Activated CD4-positive, alpha-beta T cell treated with anti-CD3 and anti-CD28 coated beads, Interleukin-2, amount 50 U/mL, for 48 hours (primary cell): ENCODE data around the gene RNU1-4.
"Not testable (repeated sequence)": the region's sequence is repeated elsewhere in the genome, so short reads cannot be mapped to it uniquely, and the experiment has no call there.

Source experiments
- DNase-seq, 2 experiments: peaks; one replicate each; pipeline ENCODE4 v3.0.0-alpha.2; 2020

Gene RNU1-4

GRCh38 chr1:16740047-16740964 is at the start of gene RNU1-4:
Gene RNU1-4 (plus strand): TSS chr1:16740516.
- not testable (repeated sequence) for DNase-seq

- DNase-seq = not testable (repeated sequence)
These were observed 49.2 kb upstream of the RNU1-4 start for GRCh38 chr1:16690971-16691682.

- DNase-seq = not testable (repeated sequence)
These were observed 48.0 kb upstream of the RNU1-4 start for GRCh38 chr1:16692283-16692682.

GRCh38 chr1:16692717-16693448 is 47.4 kb upstream of the RNU1-4 start:
- not testable (repeated sequence) for DNase-seq

GRCh38 chr1:16693449-16694307 is 46.6 kb upstream of the RNU1-4 start:
- DNase-seq = not testable (repeated sequence)

GRCh38 chr1:16694308-16694702 is 46.0 kb upstream of the RNU1-4 start:
- not testable (repeated sequence) for DNase-seq

- DNase-seq = not testable (repeated sequence)
These were observed 43.7 kb upstream of the RNU1-4 start for GRCh38 chr1:16696507-16697150.

GRCh38 chr1:16697152-16697551 is 43.2 kb upstream of the RNU1-4 start:
- not testable (repeated sequence) for DNase-seq

- not testable (repeated sequence) for DNase-seq
These were observed 40.9 kb upstream of the RNU1-4 start for GRCh38 chr1:16699440-16699839.

- not testable (repeated sequence) for DNase-seq
These were observed 40.0 kb upstream of the RNU1-4 start for GRCh38 chr1:16700138-16700895.

GRCh38 chr1:16701189-16701588 is 39.1 kb upstream of the RNU1-4 start:
- DNase-seq = not testable (repeated sequence)

GRCh38 chr1:16702280-16702679 is 38.0 kb upstream of the RNU1-4 start:
- not testable (repeated sequence) for DNase-seq

GRCh38 chr1:16703141-16703540 is 37.2 kb upstream of the RNU1-4 start:
- not testable (repeated sequence) for DNase-seq

GRCh38 chr1:16703602-16704001 is 36.7 kb upstream of the RNU1-4 start:
- DNase-seq = not testable (repeated sequence)

- DNase-seq = not testable (repeated sequence)
These were observed 36.2 kb upstream of the RNU1-4 start for GRCh38 chr1:16704076-16704475.

- DNase-seq = not testable (repeated sequence)
These were observed 35.7 kb upstream of the RNU1-4 start for GRCh38 chr1:16704502-16705100.

- not testable (repeated sequence) for DNase-seq
These were observed 34.0 kb upstream of the RNU1-4 start for GRCh38 chr1:16706302-16706701.

- not testable (repeated sequence) for DNase-seq
These were observed 32.9 kb upstream of the RNU1-4 start for GRCh38 chr1:16707130-16708093.

GRCh38 chr1:16708704-16709103 is 31.6 kb upstream of the RNU1-4 start:
- DNase-seq = not testable (repeated sequence)
